Tibial artery (tissue), 4 donors: ENCODE data around the gene CALHM1.

Source experiments
- DNase-seq, 2 donors: peaks; one replicate each; pipeline ENCODE4 v3.0.0-alpha.2; 2019
- H3K27ac ChIP-seq, 2 donors: fragments of 200-600 bp; sonication (generic) in 1 of 2; 1 replicate in 1 of 2; 2 replicates in 1 of 2; pipeline ENCODE4 v1.5.1; 2018 to 2019; ENCODE audit warnings: mild to moderate bottlenecking in 1 of 2
- H3K27me3 ChIP-seq, 2 donors: fragments of 200-600 bp; sonication (generic) in 1 of 2; one replicate each; pipeline versions ENCODE4 v1.5.1 to v1.6.0; 2016 to 2019
- H3K36me3 ChIP-seq, 3 donors: fragments of 200-600 bp; sonication (generic) in 2 of 3; one replicate each; pipeline ENCODE4 v1.5.1; 2016 to 2019; ENCODE audit warnings: mild to moderate bottlenecking in 2 of 3
- H3K4me1 ChIP-seq, 4 donors: fragments of 200-600 bp; sonication (generic) in 2 of 4; 1 replicate in 3 of 4; 2 replicates in 1 of 4; pipeline ENCODE4 v1.5.1; 2016 to 2019
- H3K4me3 ChIP-seq, 2 donors: fragments of 200-600 bp; sonication (generic) in 1 of 2; 1 replicate in 1 of 2; 2 replicates in 1 of 2; pipeline ENCODE4 v1.5.1; 2018 to 2019; ENCODE audit warnings: mild to moderate bottlenecking in 2 of 2
- H3K9me3 ChIP-seq, 3 donors: fragments of 200-600 bp; sonication (generic) in 1 of 3; one replicate each; pipeline ENCODE4 v1.5.1; 2016 to 2019
- intact Hi-C: fragments of 100-400 bp; cut with DNase I; formaldehyde crosslinking; loops from one replicate; pipeline ENCODE4 v1.15.0; 2023; ENCODE audit warnings: low total_unique reads
- TF ChIP-seq, protein P1 (sequence below), 2 experiments: fragments of 200-600 bp in 1 of 2; fragments of 450-650 bp in 1 of 2; IDR thresholded peaks; one replicate each; pipeline ENCODE4 v1.5.1; 2017 to 2019; ENCODE audit warnings: antibody characterized with exemption in 2 of 2, mild to moderate bottlenecking in 1 of 2, moderate library complexity in 1 of 2

Gene CALHM1

DNA sequence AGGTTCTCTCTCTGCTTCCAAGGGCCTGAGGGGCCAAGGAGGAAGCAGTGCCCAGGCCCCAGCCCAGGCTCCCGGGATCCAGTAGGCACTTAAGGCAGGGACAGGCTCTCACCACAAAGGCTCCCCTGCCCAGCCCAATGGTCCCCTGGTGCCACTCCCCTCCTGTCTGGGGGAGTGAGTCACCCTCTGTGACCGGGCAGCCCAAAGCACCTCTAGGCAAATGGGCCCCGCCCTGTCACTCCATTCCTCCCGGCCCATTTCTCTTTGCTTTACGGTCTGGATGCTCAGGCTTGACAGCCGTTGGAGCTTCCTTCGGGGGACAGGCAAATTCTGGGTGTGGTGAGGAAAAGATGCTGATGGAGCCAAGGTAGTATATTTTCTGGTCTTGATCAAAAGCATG lies 20.4 kb upstream of the CALHM1 start, which contains the start of gene CALHM3:
Gene CALHM3 (minus strand): TSS at position 106 of the 400 bp plus-strand sequence. CDS start 208 bp downstream, outside the sequence.
- Histone ChIP-seq H3K27ac (no peak within 1 kb of the TSS), H3K4me3 (no peak within 1 kb of the TSS), H3K9me3 (no peaks in the 10 kb centered on the region), H3K36me3 (no peaks in the 10 kb centered on the region), H3K4me1 (peaks cover 0 to 6% (median 0%) of the 10 kb centered on the region in 4 donors), H3K27me3 (peaks cover 0 to 6% of the 10 kb centered on the region in 2 donors)
- TF ChIP-seq, protein P1, sequence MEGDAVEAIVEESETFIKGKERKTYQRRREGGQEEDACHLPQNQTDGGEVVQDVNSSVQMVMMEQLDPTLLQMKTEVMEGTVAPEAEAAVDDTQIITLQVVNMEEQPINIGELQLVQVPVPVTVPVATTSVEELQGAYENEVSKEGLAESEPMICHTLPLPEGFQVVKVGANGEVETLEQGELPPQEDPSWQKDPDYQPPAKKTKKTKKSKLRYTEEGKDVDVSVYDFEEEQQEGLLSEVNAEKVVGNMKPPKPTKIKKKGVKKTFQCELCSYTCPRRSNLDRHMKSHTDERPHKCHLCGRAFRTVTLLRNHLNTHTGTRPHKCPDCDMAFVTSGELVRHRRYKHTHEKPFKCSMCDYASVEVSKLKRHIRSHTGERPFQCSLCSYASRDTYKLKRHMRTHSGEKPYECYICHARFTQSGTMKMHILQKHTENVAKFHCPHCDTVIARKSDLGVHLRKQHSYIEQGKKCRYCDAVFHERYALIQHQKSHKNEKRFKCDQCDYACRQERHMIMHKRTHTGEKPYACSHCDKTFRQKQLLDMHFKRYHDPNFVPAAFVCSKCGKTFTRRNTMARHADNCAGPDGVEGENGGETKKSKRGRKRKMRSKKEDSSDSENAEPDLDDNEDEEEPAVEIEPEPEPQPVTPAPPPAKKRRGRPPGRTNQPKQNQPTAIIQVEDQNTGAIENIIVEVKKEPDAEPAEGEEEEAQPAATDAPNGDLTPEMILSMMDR (IDR thresholded peaks at IDR 0.05), result no peak
- intact Hi-C loops, result no loop called here
- no peak for DNase-seq

DNA sequence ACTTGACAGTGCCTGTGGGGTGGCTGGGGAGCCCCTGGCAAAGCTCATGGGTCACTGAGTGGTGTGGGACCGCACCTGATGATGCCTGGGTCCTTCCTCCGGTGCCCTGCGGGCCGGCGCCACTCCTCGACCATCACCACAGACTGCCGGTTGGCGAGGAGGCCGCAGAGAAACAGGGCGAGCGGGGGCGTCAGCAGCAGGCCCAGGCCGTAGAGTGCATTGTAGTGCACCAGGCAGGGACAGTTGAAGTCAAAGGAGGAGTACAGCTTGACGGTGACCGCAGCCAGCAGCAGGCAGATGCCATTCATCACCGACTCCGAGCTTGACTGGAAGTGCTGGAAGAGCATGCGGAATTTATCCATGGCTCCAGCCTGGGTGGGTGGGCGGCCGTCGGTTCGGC lies 20.0 kb upstream of the CALHM1 start:
- intact Hi-C loops, result no loop called here
- TF ChIP-seq, protein P1 (IDR thresholded peaks at IDR 0.05), result no peak
- no peak for DNase-seq
- no peaks in the 10 kb centered on the region for H3K36me3 ChIP-seq
- peaks cover 0 to 6% of the 10 kb centered on the region in 2 donors for H3K27me3 ChIP-seq
- H3K27ac ChIP-seq, result no peak overlapping the region
- peaks cover 0 to 6% (median 0%) of the 10 kb centered on the region in 4 donors for H3K4me1 ChIP-seq
- H3K4me3 ChIP-seq, result no peak overlapping the region
- no peaks in the 10 kb centered on the region for H3K9me3 ChIP-seq

DNA sequence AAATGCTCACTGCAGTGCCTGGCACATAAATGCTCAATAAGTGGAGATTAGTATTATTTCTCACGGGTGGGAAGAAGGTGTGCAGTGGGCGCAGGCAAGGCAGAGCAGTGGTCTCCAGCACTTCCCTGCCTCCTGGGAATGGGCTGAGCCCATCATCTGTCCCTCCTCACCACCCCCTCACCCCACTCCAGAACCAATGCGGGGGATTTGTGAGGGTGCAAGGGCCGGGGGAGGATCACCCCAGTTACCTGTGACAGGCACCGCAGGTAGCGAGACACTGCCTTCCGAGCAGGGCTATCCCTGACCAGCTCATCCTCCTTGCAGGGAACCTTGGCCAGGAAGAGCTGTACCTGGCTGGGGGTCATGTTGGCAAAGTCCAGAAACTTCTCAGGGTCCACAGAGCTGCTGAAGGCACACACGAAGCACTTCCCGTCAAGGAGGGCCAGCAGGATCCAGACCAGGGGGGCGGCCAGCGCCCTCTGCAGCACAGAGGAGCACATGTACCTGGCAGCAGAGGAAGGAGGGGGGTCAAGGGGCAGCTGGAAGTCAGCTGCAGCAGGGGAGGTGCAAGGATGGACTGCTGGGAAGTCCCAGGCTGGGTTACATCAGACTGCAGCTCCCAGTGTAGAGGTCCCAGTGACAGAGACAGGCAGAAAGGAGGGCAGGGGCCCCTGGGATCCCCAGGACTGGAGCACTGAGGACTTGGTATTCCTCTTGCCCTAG lies 17.5 kb upstream of the CALHM1 start:
- peaks cover 0 to 6% (median 0%) of the 10 kb centered on the region in 4 donors for H3K4me1 ChIP-seq
- no peak for DNase-seq
- TF ChIP-seq, protein P1 (IDR thresholded peaks at IDR 0.05), result no peak
- no peak overlapping the region for H3K4me3 ChIP-seq
- H3K36me3 ChIP-seq, result no peaks in the 10 kb centered on the region
- peaks cover 0 to 15% of the 10 kb centered on the region in 2 donors for H3K27me3 ChIP-seq
- intact Hi-C loops, result no loop called here
- no peaks in the 10 kb centered on the region for H3K9me3 ChIP-seq
- no peak overlapping the region for H3K27ac ChIP-seq

DNA sequence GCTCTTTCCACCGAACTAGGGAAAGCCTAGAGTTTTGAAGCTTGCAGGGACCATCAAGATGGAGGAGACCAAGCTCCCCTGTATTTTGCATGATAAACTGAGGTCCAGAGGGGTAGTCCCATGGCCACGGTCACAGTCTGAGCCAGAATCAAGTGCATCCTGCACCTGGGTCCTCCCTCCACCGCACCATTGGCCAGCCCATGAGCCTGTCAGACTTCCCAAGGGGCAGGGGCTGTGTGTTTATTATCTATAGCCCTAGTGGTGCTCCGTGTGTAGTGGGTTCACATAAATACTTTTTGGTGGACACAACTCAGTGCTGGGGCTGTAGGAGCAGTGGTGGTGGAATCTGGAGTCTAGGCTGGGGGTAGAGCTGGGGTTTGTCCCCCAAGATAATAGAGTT lies 16.7 kb upstream of the CALHM1 start:
- peaks cover 0 to 15% of the 10 kb centered on the region in 2 donors for H3K27me3 ChIP-seq
- H3K36me3 ChIP-seq, result no peaks in the 10 kb centered on the region
- no peak for DNase-seq
- no peak overlapping the region for H3K4me3 ChIP-seq
- no peak overlapping the region for H3K27ac ChIP-seq
- peaks cover 0 to 2% (median 0%) of the 10 kb centered on the region in 4 donors for H3K4me1 ChIP-seq
- TF ChIP-seq, protein P1 (IDR thresholded peaks at IDR 0.05), result no peak
- intact Hi-C loops, result no loop called here
- H3K9me3 ChIP-seq, result no peaks in the 10 kb centered on the region

DNA sequence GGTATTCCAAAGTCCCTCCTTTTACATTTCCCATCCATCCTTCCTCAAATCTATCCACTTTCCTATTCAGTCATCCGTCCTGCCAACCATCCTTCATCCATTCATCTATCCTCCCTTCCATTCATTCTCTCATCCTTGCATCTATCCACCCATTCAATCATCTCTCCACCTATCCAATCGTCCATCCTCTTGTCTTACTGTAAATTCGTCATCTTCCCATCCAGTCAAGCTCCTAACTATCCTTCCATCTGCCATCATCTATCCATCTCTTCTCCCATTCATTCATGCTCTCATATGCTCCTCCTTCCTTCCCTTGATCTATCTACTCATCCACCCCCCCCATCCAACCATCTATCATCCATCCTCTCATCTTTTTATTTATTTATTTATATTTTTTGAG lies 15.4 kb upstream of the CALHM1 start:
- intact Hi-C loops, result no loop called here
- Histone ChIP-seq H3K9me3 (no peaks in the 10 kb centered on the region), H3K27ac (no peak overlapping the region), H3K4me1 (no peaks in the 10 kb centered on the region), H3K27me3 (peaks cover 0 to 15% of the 10 kb centered on the region in 2 donors), H3K36me3 (no peaks in the 10 kb centered on the region), H3K4me3 (no peak overlapping the region)
- TF ChIP-seq, protein P1 (IDR thresholded peaks at IDR 0.05), result no peak
- DNase-seq, result no peak
